DMS53 treated with DMSO at 0.1 percent for 48 hours (cell line): ENCODE data around the gene ZFAND3.

Experiments
- DNase-seq: peaks from one replicate; lab custom pipeline; 2025; ENCODE audit not compliant: unreplicated experiment; lab: John Stamatoyannopoulos, UW

The ZFAND3 gene

GRCh38 chr6:37826188-37826587, 6.7 kb downstream of the ZFAND3 start:
- no peak for DNase-seq

GRCh38 chr6:37826993-37827392, 7.5 kb downstream of the ZFAND3 start:
- DNase-seq: no peak

GRCh38 chr6:37827603-37828265, 8.2 kb downstream of the ZFAND3 start:
- DNase-seq: no peak

GRCh38 chr6:37830225-37830624, 10.7 kb downstream of the ZFAND3 start:
- DNase-seq: no peak

GRCh38 chr6:37831457-37831856, 11.9 kb downstream of the ZFAND3 start:
- no peak for DNase-seq

- DNase-seq: no peak
Measured at GRCh38 chr6:37835923-37836322, 16.4 kb downstream of the ZFAND3 start.

- DNase-seq: no peak
Measured at GRCh38 chr6:37838219-37838921, 18.8 kb downstream of the ZFAND3 start.

GRCh38 chr6:37840143-37840939, 20.8 kb downstream of the ZFAND3 start:
- DNase-seq: no peak

GRCh38 chr6:37840940-37841300, 21.4 kb downstream of the ZFAND3 start:
- DNase-seq: no peak

GRCh38 chr6:37845026-37845911, 25.7 kb downstream of the ZFAND3 start:
- no peak for DNase-seq

- no peak for DNase-seq
Measured at GRCh38 chr6:37845930-37846329, 26.4 kb downstream of the ZFAND3 start.

- no peak for DNase-seq
Measured at GRCh38 chr6:37847704-37848103, 28.2 kb downstream of the ZFAND3 start.

GRCh38 chr6:37848371-37848770, 28.8 kb downstream of the ZFAND3 start:
- no peak for DNase-seq

- no peak for DNase-seq
Measured at GRCh38 chr6:37850260-37850659, 30.7 kb downstream of the ZFAND3 start.

- DNase-seq: no peak
Measured at GRCh38 chr6:37850728-37851285, 31.3 kb downstream of the ZFAND3 start.

GRCh38 chr6:37851997-37852524, 32.5 kb downstream of the ZFAND3 start:
- DNase-seq: no peak

- no peak for DNase-seq
Measured at GRCh38 chr6:37856285-37856684, 36.8 kb downstream of the ZFAND3 start.

- no peak for DNase-seq
Measured at GRCh38 chr6:37858363-37858762, 38.8 kb downstream of the ZFAND3 start.

GRCh38 chr6:37860226-37860839, 40.8 kb downstream of the ZFAND3 start:
- DNase-seq: no peak

GRCh38 chr6:37861452-37861851, 41.9 kb downstream of the ZFAND3 start:
- no peak for DNase-seq
